GM13977 (cell line): ENCODE measurements around the gene OGA.

Experiments used
- DNase-seq: peaks from one replicate; pipeline ENCODE4 v3.0.0; 2012; ENCODE audit warnings: low spot score
- in situ Hi-C: fragments of 300-500 bp; cut with MboI; formaldehyde crosslinking; loops from one replicate; pipeline ENCODE4 v1.12.0; 2022; ENCODE audit warnings: low sequenced_read_pairs, low pct_unique_long_range_greater_than_20kb, mixed read lengths, inconsistent platforms; ENCODE audit not compliant: unreplicated experiment
- TF ChIP-seq, protein P1 (sequence below): IDR thresholded peaks from 2 replicates; pipeline ENCODE4 v1.5.1; 2012; ENCODE audit warnings: mild to moderate bottlenecking, control low read depth; ENCODE audit not compliant: insufficient read depth; ENCODE audit errors: extremely low read depth, missing control alignments

OGA gene

DNA sequence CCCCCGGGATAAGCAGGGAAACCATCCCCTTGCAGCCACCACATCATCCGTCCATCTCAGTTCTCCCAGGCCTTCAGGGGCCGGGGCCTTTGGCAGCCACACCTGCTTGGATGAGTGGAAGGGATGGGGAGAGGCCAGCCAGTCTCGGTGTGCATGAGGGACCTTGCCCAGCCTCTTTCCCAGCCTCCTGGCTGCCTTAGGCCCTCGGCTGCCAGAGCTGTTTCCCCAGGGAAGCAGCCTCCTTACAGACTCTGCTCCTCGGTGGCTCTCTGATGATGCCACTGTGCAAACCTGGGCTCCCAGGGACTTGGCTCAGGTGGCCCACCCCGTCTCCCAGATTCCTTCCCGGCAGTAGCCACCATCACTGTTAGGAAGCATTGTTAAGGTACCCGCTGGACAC, 57.0 kb downstream of the OGA start:
- in situ Hi-C loops = no loop called here
- no peak for DNase-seq
- TF ChIP-seq, protein P1, sequence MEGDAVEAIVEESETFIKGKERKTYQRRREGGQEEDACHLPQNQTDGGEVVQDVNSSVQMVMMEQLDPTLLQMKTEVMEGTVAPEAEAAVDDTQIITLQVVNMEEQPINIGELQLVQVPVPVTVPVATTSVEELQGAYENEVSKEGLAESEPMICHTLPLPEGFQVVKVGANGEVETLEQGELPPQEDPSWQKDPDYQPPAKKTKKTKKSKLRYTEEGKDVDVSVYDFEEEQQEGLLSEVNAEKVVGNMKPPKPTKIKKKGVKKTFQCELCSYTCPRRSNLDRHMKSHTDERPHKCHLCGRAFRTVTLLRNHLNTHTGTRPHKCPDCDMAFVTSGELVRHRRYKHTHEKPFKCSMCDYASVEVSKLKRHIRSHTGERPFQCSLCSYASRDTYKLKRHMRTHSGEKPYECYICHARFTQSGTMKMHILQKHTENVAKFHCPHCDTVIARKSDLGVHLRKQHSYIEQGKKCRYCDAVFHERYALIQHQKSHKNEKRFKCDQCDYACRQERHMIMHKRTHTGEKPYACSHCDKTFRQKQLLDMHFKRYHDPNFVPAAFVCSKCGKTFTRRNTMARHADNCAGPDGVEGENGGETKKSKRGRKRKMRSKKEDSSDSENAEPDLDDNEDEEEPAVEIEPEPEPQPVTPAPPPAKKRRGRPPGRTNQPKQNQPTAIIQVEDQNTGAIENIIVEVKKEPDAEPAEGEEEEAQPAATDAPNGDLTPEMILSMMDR = no peak

DNA sequence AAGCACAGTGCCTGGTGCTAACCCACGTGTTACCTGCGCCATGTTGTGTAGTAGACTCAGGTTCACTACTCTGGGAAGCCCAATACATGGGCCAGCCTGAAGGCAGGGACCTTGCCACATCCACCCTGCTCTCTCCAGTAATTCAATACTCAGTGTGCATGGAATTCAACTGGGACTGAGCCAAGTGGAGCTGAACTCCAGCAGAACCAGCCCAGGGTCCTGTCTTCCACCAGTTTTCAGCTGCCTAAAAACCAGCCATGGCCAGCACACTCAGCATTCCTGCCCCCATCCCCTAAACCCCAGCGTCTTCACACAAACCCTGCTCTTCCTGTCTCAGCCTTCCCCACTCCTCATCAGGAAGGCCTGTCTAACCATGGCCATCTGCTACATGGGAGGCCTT, 57.7 kb downstream of the OGA start:
- TF ChIP-seq, protein P1 = no peak
- no peak for DNase-seq
- in situ Hi-C loops = no loop called here

DNA sequence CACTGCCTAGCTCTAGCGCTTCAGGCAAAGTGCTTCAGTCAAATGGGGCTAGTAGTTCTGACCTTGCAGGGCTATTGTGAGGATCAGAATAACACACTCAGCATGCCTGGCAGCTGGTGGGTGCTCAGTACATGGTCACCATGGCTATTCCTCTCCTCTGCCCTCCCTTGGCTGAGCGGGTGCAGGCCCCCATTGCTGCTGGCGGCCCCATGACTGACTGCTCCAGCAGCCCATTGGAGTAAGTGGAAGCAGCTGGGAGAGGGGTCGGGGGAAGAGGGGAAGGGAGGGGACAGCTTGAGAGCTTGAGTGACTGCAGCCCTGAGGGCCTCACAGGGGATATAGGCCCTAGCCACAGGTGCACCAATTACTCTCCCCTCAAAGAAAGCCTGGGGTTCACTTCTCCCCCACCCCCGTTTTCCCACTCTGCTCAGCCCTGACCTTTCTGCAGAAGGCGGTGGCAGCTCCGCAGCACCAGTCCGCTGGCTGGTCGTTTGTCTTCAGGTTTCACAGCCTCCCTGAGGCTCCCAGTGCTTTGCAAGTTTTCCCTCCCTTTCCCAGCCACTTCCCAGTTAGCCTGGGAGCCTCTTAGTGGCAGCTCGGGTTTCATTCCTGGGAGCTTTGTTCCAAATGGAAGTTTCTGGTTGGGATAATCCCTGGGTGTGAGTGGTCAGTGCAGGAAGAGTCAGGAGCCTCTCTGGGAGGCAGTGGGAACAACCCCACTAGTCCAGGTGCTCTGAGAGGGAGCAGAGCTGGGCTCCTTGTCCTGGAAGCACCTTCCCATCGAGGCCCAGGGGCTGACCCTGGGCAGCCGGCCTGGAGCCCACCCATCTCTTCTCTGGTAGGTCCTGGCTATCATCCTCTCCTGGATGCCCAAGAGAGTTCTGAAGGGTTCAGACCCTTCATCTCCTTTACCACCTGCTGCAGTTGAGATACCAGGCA, 58.7 kb downstream of the OGA start:
- TF ChIP-seq, protein P1 = no peak
- in situ Hi-C loops = no loop called here
- no peak for DNase-seq

DNA sequence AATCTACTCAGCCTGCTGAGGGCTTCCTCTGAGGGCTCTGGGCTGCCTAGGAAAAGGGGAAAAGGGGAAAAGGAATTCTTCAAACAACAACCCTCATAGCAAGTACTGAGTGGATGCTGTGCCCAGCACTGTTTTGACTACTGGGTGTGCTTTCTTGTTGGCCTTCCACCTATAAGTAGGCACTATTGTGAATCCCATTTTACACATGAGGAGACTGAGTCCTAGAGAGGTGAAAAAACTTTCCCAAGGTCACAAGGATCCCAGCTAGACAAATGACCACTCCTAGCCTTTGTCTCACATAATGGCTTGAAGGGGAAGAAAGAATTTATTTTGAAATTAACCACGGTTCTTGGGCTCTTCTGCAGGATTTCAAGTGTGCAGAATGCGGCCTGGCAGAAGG, 59.4 kb downstream of the OGA start:
- no peak for DNase-seq
- in situ Hi-C loops = no loop called here
- TF ChIP-seq, protein P1 = no peak

DNA sequence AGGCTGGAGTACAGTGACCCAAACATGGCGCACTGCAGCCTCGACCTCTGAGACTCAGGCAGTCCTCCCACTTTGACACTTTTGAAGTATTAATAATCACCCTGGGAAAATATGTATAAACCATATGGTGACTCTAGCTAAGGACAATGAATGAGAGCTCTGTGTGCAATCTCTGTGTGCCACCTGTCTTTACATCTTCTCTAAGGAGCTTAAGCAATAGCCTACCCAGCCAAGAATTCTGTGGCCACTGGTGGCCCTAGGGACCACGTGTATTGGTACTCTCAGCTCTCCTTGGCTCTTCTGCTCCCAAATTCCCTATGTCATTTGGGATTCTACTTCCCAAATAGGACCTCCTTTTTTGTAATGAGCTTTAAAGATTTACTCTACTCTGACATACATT, 66.0 kb downstream of the OGA start:
- in situ Hi-C loops = no loop called here
- TF ChIP-seq, protein P1 = no peak
- DNase-seq = no peak

DNA sequence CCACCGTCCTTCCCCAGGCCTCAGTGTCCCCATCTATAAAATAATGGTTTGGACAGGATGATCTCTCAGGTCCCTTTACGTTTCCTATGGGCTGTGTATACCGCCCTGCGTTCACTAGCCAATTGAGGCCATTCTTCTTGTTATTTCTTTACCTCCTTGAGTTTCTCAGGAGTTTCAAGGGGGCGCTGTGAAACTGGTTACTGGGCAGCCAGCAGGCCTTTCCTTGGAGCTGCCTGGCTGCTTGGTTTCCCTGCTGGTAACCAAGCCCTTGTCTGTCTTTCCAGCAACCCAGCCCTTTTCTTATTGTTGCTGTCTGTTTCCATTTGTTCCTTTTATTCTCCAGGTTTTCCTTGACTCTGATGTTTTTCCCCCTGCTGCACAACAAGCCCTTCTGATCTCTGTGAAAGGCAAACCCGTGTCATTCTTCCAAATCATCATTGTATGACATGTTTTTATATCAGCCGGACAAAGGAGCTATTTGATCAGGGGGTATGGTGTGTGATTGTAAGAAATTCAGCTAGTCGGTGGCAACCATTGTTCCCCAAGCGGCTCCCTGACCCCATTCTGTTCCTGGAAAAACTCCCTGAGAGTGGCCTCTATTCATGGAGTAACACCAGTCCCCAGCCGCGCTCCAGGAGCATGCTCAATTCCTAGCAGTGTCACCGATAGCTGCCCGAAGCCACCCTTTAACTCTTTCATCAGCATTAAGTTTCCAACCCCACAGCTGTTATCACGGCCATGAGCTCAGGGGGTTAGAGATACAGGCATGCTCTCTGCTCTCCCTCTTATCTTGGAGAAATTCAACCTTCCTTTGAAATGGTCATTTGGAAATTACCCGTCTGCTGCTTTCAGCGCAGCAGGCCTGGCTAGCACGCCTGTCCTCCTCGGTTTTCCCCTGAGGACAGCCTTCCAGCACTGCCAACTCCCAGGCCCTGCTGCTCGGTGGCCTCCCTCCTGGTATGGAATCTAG, 68.9 kb downstream of the OGA start:
- in situ Hi-C loops = no loop called here
- TF ChIP-seq, protein P1 = no peak
- no peak for DNase-seq
